Panc1 (cell line): ENCODE data around the gene HYAL2. TPM values are rescaled to one million over a fixed set of nuclear protein-coding genes. Genes with fewer than 3 reads are reported as not detected.
A peak's percentile ranks its signal among the peaks of the same experiment; 100 is the strongest.

ENCODE experiments used
- ATAC-seq: fragments of 200-7000 bp; cut with Tn5 transposase; 2 replicates; pipeline ENCODE4 v1.9.1; 2020; ENCODE audit warnings: mild to moderate bottlenecking, moderate library complexity
- BruUV-seq: library from RNA; stranded (reverse); fragments of 400-500 nt; replicated peaks from 2 replicates; lab custom pipeline; 2021; lab: Mats Ljungman, UMichigan
- CTCF ChIA-PET: fragments of 300-600 bp; sonication (Branson Sonifier 250); formaldehyde crosslinking; loops from one replicate; lab custom pipeline; 2022; ENCODE audit warnings: antibody characterized with exemption; lab: Charles Lee
- POLR2A ChIA-PET: fragments of 300-600 bp; sonication (Branson Sonifier 250); formaldehyde crosslinking; loops from one replicate; lab custom pipeline; 2022; ENCODE audit warnings: antibody characterized with exemption; lab: Charles Lee
- DNase-seq: peaks from one replicate; pipeline ENCODE4 v3.0.0-alpha.2; 2010; ENCODE audit warnings: low read depth, low spot score
- H3K27ac ChIP-seq: 2 replicates; pipeline ENCODE4 v1.5.1; 2011; ENCODE audit warnings: mild to moderate bottlenecking, low read length, inconsistent platforms
- H3K27me3 ChIP-seq: fragments of 200-500 bp; sonication (Bioruptor generic); 2 replicates; pipeline ENCODE4 v1.6.0; 2014; ENCODE audit warnings: low read length, inconsistent platforms; ENCODE audit not compliant: control insufficient read depth, insufficient read depth
- H3K36me3 ChIP-seq: fragments of 200-500 bp; sonication (Bioruptor generic); 2 replicates; pipeline ENCODE4 v1.5.1; 2014; ENCODE audit warnings: inconsistent platforms, mild to moderate bottlenecking, low read length, moderate library complexity; ENCODE audit not compliant: control insufficient read depth, insufficient read depth
- H3K4me1 ChIP-seq: 2 replicates; pipeline ENCODE4 v1.5.1; 2011; ENCODE audit warnings: inconsistent platforms, mild to moderate bottlenecking, low read length, moderate library complexity; ENCODE audit not compliant: control insufficient read depth, insufficient read depth
- H3K4me3 ChIP-seq, 2 experiments: 2 replicates each; pipeline ENCODE4 v1.5.1; 2011 to 2012; ENCODE audit warnings: low read depth in 2 of 2, low read length in 2 of 2, mild to moderate bottlenecking in 2 of 2, inconsistent platforms in 1 of 2, moderate library complexity in 1 of 2
- H3K9me3 ChIP-seq: fragments of 200-500 bp; sonication (Bioruptor generic); 2 replicates; pipeline ENCODE4 v1.5.1; 2014; ENCODE audit warnings: low read depth, mild to moderate bottlenecking, inconsistent platforms, low read length, moderate library complexity; ENCODE audit not compliant: control insufficient read depth, insufficient read depth
- CTCF ChIP-seq: fragments of 450-650 bp; IDR thresholded peaks from 2 replicates; pipeline ENCODE4 v1.5.1; 2017; ENCODE audit warnings: mild to moderate bottlenecking
- POLR2AphosphoS5 ChIP-seq: IDR thresholded peaks from 2 replicates; pipeline ENCODE4 v1.6.1; 2012; ENCODE audit warnings: mild to moderate bottlenecking, low read depth, low read length, moderate library complexity
- REST ChIP-seq, 2 experiments: IDR thresholded peaks; 2 replicates each; pipeline ENCODE4 v1.6.1; 2011 to 2012; ENCODE audit warnings: low read depth in 2 of 2, control low read depth in 1 of 2, low read length in 1 of 2, mild to moderate bottlenecking in 1 of 2, moderate library complexity in 1 of 2; ENCODE audit not compliant: insufficient read depth in 1 of 2
- SIN3A ChIP-seq: IDR thresholded peaks from 2 replicates; pipeline ENCODE4 v1.6.1; 2012; ENCODE audit warnings: low read depth, mild to moderate bottlenecking, low read length, moderate library complexity, borderline replicate concordance; ENCODE audit not compliant: insufficient read depth
- TCF7L2 ChIP-seq: IDR thresholded peaks from 2 replicates; pipeline ENCODE4 v1.6.1; 2011; ENCODE audit warnings: mild to moderate bottlenecking, low read depth, low read length, inconsistent platforms
- in situ Hi-C: cut with HindIII; loops from 2 replicates; pipeline ENCODE4 v1.10.0; 2016; ENCODE audit warnings: low sequenced_read_pairs, low pct_unique_long_range_greater_than_20kb
- intact Hi-C: fragments of 100-400 bp; cut with micrococcal nuclease; formaldehyde crosslinking; loops from one replicate; pipeline ENCODE4 v1.10.0; 2022; ENCODE audit not compliant: unreplicated experiment
- total RNA-seq: library from RNA; stranded (reverse); gene quantifications from one replicate; pipeline ENCODE4 v1.2.1, GENCODE V29; 2021; ENCODE audit not compliant: unreplicated experiment

Gene HYAL2
- total RNA-seq, 1 experiment from 2014 or later = 41.5 TPM

- no peak for TF ChIP-seq POLR2AphosphoS5
- no peak for TF ChIP-seq TCF7L2
- no peak for TF ChIP-seq REST (IDR thresholded peaks at IDR 0.05; ENCODE audit: insufficient read depth in 1 of 2, low read depth in 2 of 2, low read length in 1 of 2)
- TF ChIP-seq CTCF = no peak
- no peak for TF ChIP-seq SIN3A
- H3K27me3 ChIP-seq = no peaks in the 10 kb centered on the region
- peaks cover 14% of the 10 kb centered on the region for H3K4me1 ChIP-seq
- no peaks in the 10 kb centered on the region for H3K36me3 ChIP-seq
- in situ Hi-C loops = no loop called here
- BruUV-seq = no TSS peak
- CTCF ChIA-PET = no interaction called here
- POLR2A ChIA-PET = no interaction called here
- H3K27ac ChIP-seq = peak overlapping the region; percentile 59; the same call in 1 of the 2 replicates
- peak overlapping the region; percentile 71 to 79 for H3K4me3 ChIP-seq
- DNase-seq (no peak), ATAC-seq (peak; percentile 21)
- no peaks in the 10 kb centered on the region for H3K9me3 ChIP-seq
- intact Hi-C loops = no loop called here
Observed at GRCh38 chr3:50359760-50360110, 37.2 kb upstream of the HYAL2 start.

- POLR2A ChIA-PET = no interaction called here
- intact Hi-C loops = no loop called here
- Histone ChIP-seq H3K4me1 (peaks cover 14% of the 10 kb centered on the region), H3K4me3 (peak within 1 kb of the TSS; percentile 71 to 79), H3K36me3 (no peaks in the 10 kb centered on the region), H3K27me3 (no peaks in the 10 kb centered on the region), H3K9me3 (no peaks in the 10 kb centered on the region), H3K27ac (peak within 1 kb of the TSS; percentile 81)
- peak; percentile 99 for ATAC-seq
- CTCF ChIA-PET = no interaction called here
- DNase-seq = peak; percentile 87
- in situ Hi-C loops = no loop called here
- TSS peak; percentile 86 for BruUV-seq
- TF ChIP-seq POLR2AphosphoS5 (peak; percentile 52; the same call in 1 of the 2 replicates), REST (IDR thresholded peaks at IDR 0.05; ENCODE audit: insufficient read depth in 1 of 2, low read depth in 2 of 2, low read length in 1 of 2) (no peak)
Observed at GRCh38 chr3:50358911-50359759, 36.6 kb upstream of the HYAL2 start, which contains the start of gene TMEM115. TMEM115 (minus strand) TSS chr3:50359521; CDS start chr3:50359063, 458 bp downstream.
